ENCODE measurements around the gene PITX1. TPM values are rescaled to one million over a fixed set of nuclear protein-coding genes. Genes with fewer than 3 reads are reported as not detected.

PITX1 gene
- polyA plus RNA-seq, 1 donor: 19.6 TPM

- no CpG with 5 or more reads among the region's 6 CpGs for WGBS (ENCODE audit: insufficient coverage, low lambda C conversion rate)
- no peak for DNase-seq
- no peak overlapping the region for H3K4me3 ChIP-seq (ENCODE audit: low read length)
- H3K4me1 ChIP-seq (ENCODE audit: control insufficient read depth, insufficient read depth, low read length): peaks cover 12% of the 10 kb centered on the region
- peaks cover 26% of the 10 kb centered on the region for H3K9me3 ChIP-seq (ENCODE audit: control insufficient read depth, low read depth, low read length)
- no peak overlapping the region for H3K27ac ChIP-seq (ENCODE audit: low read length)
- H3K36me3 ChIP-seq (ENCODE audit: control insufficient read depth, insufficient read depth, low read length): peaks cover 4% of the 10 kb centered on the region
- peaks cover 86% of the 10 kb centered on the region for H3K27me3 ChIP-seq (ENCODE audit: control insufficient read depth, insufficient read depth, low read length)
Observed at GRCh38 chr5:135035678-135036030, 1.6 kb upstream of the PITX1 start.

GRCh38 chr5:135034963-135035677 lies 1.1 kb upstream of the PITX1 start:
- Histone ChIP-seq H3K27ac (ENCODE audit: low read length) (no peak overlapping the region), H3K4me1 (ENCODE audit: control insufficient read depth, insufficient read depth, low read length) (peaks cover 12% of the 10 kb centered on the region), H3K27me3 (ENCODE audit: control insufficient read depth, insufficient read depth, low read length) (peaks cover 86% of the 10 kb centered on the region), H3K4me3 (ENCODE audit: low read length) (no peak overlapping the region), H3K36me3 (ENCODE audit: control insufficient read depth, insufficient read depth, low read length) (peaks cover 4% of the 10 kb centered on the region), H3K9me3 (ENCODE audit: control insufficient read depth, low read depth, low read length) (peaks cover 20% of the 10 kb centered on the region)
- WGBS (ENCODE audit: insufficient coverage, low lambda C conversion rate): no CpG with 5 or more reads among the region's 14 CpGs
- no peak for DNase-seq

GRCh38 chr5:135034236-135034962 lies 371 bp upstream of the PITX1 start:
- Histone ChIP-seq H3K9me3 (ENCODE audit: control insufficient read depth, low read depth, low read length) (peaks cover 18% of the 10 kb centered on the region), H3K4me1 (ENCODE audit: control insufficient read depth, insufficient read depth, low read length) (peaks cover 12% of the 10 kb centered on the region), H3K36me3 (ENCODE audit: control insufficient read depth, insufficient read depth, low read length) (peaks cover 4% of the 10 kb centered on the region), H3K4me3 (ENCODE audit: low read length) (peak overlapping the region; percentile 33), H3K27me3 (ENCODE audit: control insufficient read depth, insufficient read depth, low read length) (peaks cover 87% of the 10 kb centered on the region), H3K27ac (ENCODE audit: low read length) (peak overlapping the region; percentile 28)
- DNase-seq: peak; percentile 75 to 89
- no CpG with 5 or more reads among the region's 65 CpGs for WGBS (ENCODE audit: insufficient coverage, low lambda C conversion rate)

- 0% methylated on average over 5 of the region's 89 CpGs for WGBS (ENCODE audit: insufficient coverage, low lambda C conversion rate)
- H3K4me3 ChIP-seq (ENCODE audit: low read length): peak overlapping the region; percentile 65
- H3K9me3 ChIP-seq (ENCODE audit: control insufficient read depth, low read depth, low read length): peaks cover 18% of the 10 kb centered on the region
- H3K27ac ChIP-seq (ENCODE audit: low read length): peak overlapping the region; percentile 1
- H3K36me3 ChIP-seq (ENCODE audit: control insufficient read depth, insufficient read depth, low read length): peaks cover 4% of the 10 kb centered on the region
- peaks cover 4% of the 10 kb centered on the region for H3K4me1 ChIP-seq (ENCODE audit: control insufficient read depth, insufficient read depth, low read length)
- H3K27me3 ChIP-seq (ENCODE audit: control insufficient read depth, insufficient read depth, low read length): peaks cover 86% of the 10 kb centered on the region
- DNase-seq: peak; percentile 29 to 77
Observed at GRCh38 chr5:135032999-135033861, 798 bp downstream of the PITX1 start.

GRCh38 chr5:135032695-135032998 lies 1.4 kb downstream of the PITX1 start:
- DNase-seq: no peak
- Histone ChIP-seq H3K9me3 (ENCODE audit: control insufficient read depth, low read depth, low read length) (peaks cover 24% of the 10 kb centered on the region), H3K27me3 (ENCODE audit: control insufficient read depth, insufficient read depth, low read length) (peaks cover 86% of the 10 kb centered on the region), H3K4me1 (ENCODE audit: control insufficient read depth, insufficient read depth, low read length) (peaks cover 4% of the 10 kb centered on the region), H3K27ac (ENCODE audit: low read length) (no peak overlapping the region), H3K4me3 (ENCODE audit: low read length) (peak overlapping the region; percentile 65), H3K36me3 (ENCODE audit: control insufficient read depth, insufficient read depth, low read length) (peaks cover 4% of the 10 kb centered on the region)
- no CpG with 5 or more reads among the region's 18 CpGs for WGBS (ENCODE audit: insufficient coverage, low lambda C conversion rate)

- peaks cover 4% of the 10 kb centered on the region for H3K4me1 ChIP-seq (ENCODE audit: control insufficient read depth, insufficient read depth, low read length)
- no peak overlapping the region for H3K27ac ChIP-seq (ENCODE audit: low read length)
Observed at GRCh38 chr5:135031813-135032694, 2.0 kb downstream of the PITX1 start.

GRCh38 chr5:135030956-135031812 lies 2.8 kb downstream of the PITX1 start:
- H3K4me3 ChIP-seq (ENCODE audit: low read length): no peak overlapping the region
- peaks cover 86% of the 10 kb centered on the region for H3K27me3 ChIP-seq (ENCODE audit: control insufficient read depth, insufficient read depth, low read length)
- no CpG with 5 or more reads among the region's 57 CpGs for WGBS (ENCODE audit: insufficient coverage, low lambda C conversion rate)
- H3K36me3 ChIP-seq (ENCODE audit: control insufficient read depth, insufficient read depth, low read length): peaks cover 6% of the 10 kb centered on the region
- peaks cover 4% of the 10 kb centered on the region for H3K4me1 ChIP-seq (ENCODE audit: control insufficient read depth, insufficient read depth, low read length)
- H3K27ac ChIP-seq (ENCODE audit: low read length): no peak overlapping the region
- peaks cover 25% of the 10 kb centered on the region for H3K9me3 ChIP-seq (ENCODE audit: control insufficient read depth, low read depth, low read length)
- peak in 1 of 2 donors; percentile 33 for DNase-seq

More at GRCh38 chr5:135031813-135032694, 2.0 kb downstream of the PITX1 start:
- WGBS (ENCODE audit: insufficient coverage, low lambda C conversion rate): 32% methylated on average over 9 of the region's 15 CpGs
- H3K9me3 ChIP-seq (ENCODE audit: control insufficient read depth, low read depth, low read length): peaks cover 25% of the 10 kb centered on the region
- H3K27me3 ChIP-seq (ENCODE audit: control insufficient read depth, insufficient read depth, low read length): peaks cover 86% of the 10 kb centered on the region
- H3K4me3 ChIP-seq (ENCODE audit: low read length): peak overlapping the region; percentile 65
- peaks cover 6% of the 10 kb centered on the region for H3K36me3 ChIP-seq (ENCODE audit: control insufficient read depth, insufficient read depth, low read length)
- peak in 1 of 2 donors; percentile 43 for DNase-seq

- H3K27ac ChIP-seq (ENCODE audit: low read length): no peak overlapping the region
- H3K9me3 ChIP-seq (ENCODE audit: control insufficient read depth, low read depth, low read length): peaks cover 25% of the 10 kb centered on the region
- H3K36me3 ChIP-seq (ENCODE audit: control insufficient read depth, insufficient read depth, low read length): peaks cover 6% of the 10 kb centered on the region
- no peak overlapping the region for H3K4me3 ChIP-seq (ENCODE audit: low read length)
- no peak for DNase-seq
- H3K27me3 ChIP-seq (ENCODE audit: control insufficient read depth, insufficient read depth, low read length): peaks cover 84% of the 10 kb centered on the region
- WGBS (ENCODE audit: insufficient coverage, low lambda C conversion rate): 83% methylated on average over 1 of the region's 13 CpGs
- peaks cover 4% of the 10 kb centered on the region for H3K4me1 ChIP-seq (ENCODE audit: control insufficient read depth, insufficient read depth, low read length)
Observed at GRCh38 chr5:135030123-135030955, 3.7 kb downstream of the PITX1 start.
